Keratinocyte (primary cell): ENCODE measurements around the gene BHLHE40.

Experiments
- EZH2 ChIP-seq: IDR thresholded peaks from one replicate; pipeline ENCODE4 v1.6.1; 2012; ENCODE audit warnings: inconsistent platforms, mild to moderate bottlenecking, low read length, moderate library complexity
- TF ChIP-seq, protein P1 (sequence below), 3 experiments: IDR thresholded peaks in 1 of 3; conservative IDR thresholded peaks in 1 of 3; optimal IDR thresholded peaks in 1 of 3; 2 replicates in 2 of 3; 3 replicates in 1 of 3; pipeline versions ENCODE3 to v1.5.1; 2011; ENCODE audit warnings: low read length in 3 of 3, mild to moderate bottlenecking in 3 of 3, moderate library complexity in 2 of 3, control low read depth in 1 of 3, inconsistent platforms in 1 of 3; ENCODE audit not compliant: insufficient read depth in 2 of 3; ENCODE audit errors: extremely low read depth in 1 of 3

DNA sequence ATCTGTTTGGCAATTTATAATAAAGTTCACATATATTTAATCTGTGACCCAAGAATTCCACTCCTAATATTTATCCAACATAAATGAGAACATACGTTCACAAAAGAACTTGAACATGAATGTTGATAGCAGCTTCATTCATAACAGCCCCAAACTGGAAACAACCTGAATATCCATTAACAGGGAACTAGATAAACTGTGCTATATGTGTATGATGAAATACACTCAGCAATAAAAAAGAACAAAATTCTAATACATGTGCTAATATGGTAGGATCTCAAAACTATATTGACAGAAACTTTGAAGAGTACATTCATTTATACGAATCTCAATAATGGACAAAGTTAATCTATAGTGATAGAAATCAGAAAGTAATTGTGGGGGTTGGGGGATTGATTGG is 5.1 kb upstream of the BHLHE40 start:
- TF ChIP-seq, protein P1, sequence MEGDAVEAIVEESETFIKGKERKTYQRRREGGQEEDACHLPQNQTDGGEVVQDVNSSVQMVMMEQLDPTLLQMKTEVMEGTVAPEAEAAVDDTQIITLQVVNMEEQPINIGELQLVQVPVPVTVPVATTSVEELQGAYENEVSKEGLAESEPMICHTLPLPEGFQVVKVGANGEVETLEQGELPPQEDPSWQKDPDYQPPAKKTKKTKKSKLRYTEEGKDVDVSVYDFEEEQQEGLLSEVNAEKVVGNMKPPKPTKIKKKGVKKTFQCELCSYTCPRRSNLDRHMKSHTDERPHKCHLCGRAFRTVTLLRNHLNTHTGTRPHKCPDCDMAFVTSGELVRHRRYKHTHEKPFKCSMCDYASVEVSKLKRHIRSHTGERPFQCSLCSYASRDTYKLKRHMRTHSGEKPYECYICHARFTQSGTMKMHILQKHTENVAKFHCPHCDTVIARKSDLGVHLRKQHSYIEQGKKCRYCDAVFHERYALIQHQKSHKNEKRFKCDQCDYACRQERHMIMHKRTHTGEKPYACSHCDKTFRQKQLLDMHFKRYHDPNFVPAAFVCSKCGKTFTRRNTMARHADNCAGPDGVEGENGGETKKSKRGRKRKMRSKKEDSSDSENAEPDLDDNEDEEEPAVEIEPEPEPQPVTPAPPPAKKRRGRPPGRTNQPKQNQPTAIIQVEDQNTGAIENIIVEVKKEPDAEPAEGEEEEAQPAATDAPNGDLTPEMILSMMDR (optimal IDR thresholded peaks at IDR 0.05 in 1 of 3, IDR thresholded peaks at IDR 0.05 in 1 of 3, conservative IDR thresholded peaks at IDR 0.05 in 1 of 3; ENCODE audit: extremely low read depth in 1 of 3, insufficient read depth in 2 of 3, low read length in 3 of 3) = no peak
- TF ChIP-seq EZH2 = no peak
